ENCODE data around the gene GNAI2. TPM values are rescaled to one million over a fixed set of nuclear protein-coding genes. Genes with fewer than 3 reads are reported as not detected.

The GNAI2 gene
- total RNA-seq, 2 donors from 2014 or later, result 331 to 413 TPM

Other genes with a start within 250 kb of the GNAI2 start
- gene RBM5, start 147.3 kb upstream of the GNAI2 start, total RNA-seq, result 100 to 1,000 TPM; 198 to 270 TPM
- under 1 TPM; 0.12 to 0.81 TPM for gene SEMA3F, start 80.9 kb upstream of the GNAI2 start, total RNA-seq
- gene GNAT1, start 44.6 kb upstream of the GNAI2 start, total RNA-seq, result not detected
- not detected for gene SLC38A3, start 30.9 kb upstream of the GNAI2 start, total RNA-seq
- 1 to 10 TPM in 1 of 2 donors, under 1 TPM in 1; 0.89 to 1.2 TPM for gene SEMA3B, start 32.9 kb downstream of the GNAI2 start, total RNA-seq
- not detected for gene LSMEM2, start 42.9 kb downstream of the GNAI2 start, total RNA-seq
- 100 to 1,000 TPM in 1 of 2 donors, 10 to 100 TPM in 1; 84.2 to 225 TPM for gene IFRD2, start 56.2 kb downstream of the GNAI2 start, total RNA-seq
- gene HYAL3, start 63.2 kb downstream of the GNAI2 start, total RNA-seq, result 1 to 10 TPM; 5.5 to 5.6 TPM
- gene NAA80, start 63.2 kb downstream of the GNAI2 start, total RNA-seq, result 10 to 100 TPM; 13.2 to 15.7 TPM
- under 1 TPM; 0.25 to 0.26 TPM for gene HYAL1, start 67.4 kb downstream of the GNAI2 start, total RNA-seq
- gene HYAL2, start 86.5 kb downstream of the GNAI2 start, total RNA-seq, result 10 to 100 TPM in 1 of 2 donors, 1 to 10 TPM in 1; 5.6 to 11.1 TPM
- gene TUSC2, start 92.0 kb downstream of the GNAI2 start, total RNA-seq, result 10 to 100 TPM; 26.9 to 31.9 TPM
- 10 to 100 TPM; 48.2 to 65.4 TPM for gene RASSF1, start 104.6 kb downstream of the GNAI2 start, total RNA-seq
- 1 to 10 TPM in 1 of 2 donors, under 1 TPM in 1; 0.95 to 1.4 TPM for gene ZMYND10, start 109.5 kb downstream of the GNAI2 start, total RNA-seq
- 10 to 100 TPM; 42.3 to 44.6 TPM for gene NPRL2, start 114.6 kb downstream of the GNAI2 start, total RNA-seq
- 10 to 100 TPM; 36.9 to 38.2 TPM for gene CYB561D2, start 114.7 kb downstream of the GNAI2 start, total RNA-seq
- 10 to 100 TPM; 29.6 to 32.8 TPM for gene TMEM115, start 123.3 kb downstream of the GNAI2 start, total RNA-seq